H9 (cell line): ENCODE data around the gene PXYLP1. TPM values are rescaled to one million over a fixed set of nuclear protein-coding genes. Genes with fewer than 3 reads are reported as not detected.

Source experiments
- DNase-seq: peaks from one replicate; pipeline ENCODE4 v3.0.0-alpha.2; 2017
- H2AFZ ChIP-seq: one replicate; pipeline ENCODE4 v1.6.1; 2013; ENCODE audit warnings: mild to moderate bottlenecking, low read length, control low read depth, moderate library complexity
- H2AK5ac ChIP-seq: 2 replicates; pipeline ENCODE4 v1.6.1; 2013; ENCODE audit warnings: low read length, control low read depth, mixed read lengths; ENCODE audit not compliant: insufficient read length
- H2BK120ac ChIP-seq: one replicate; pipeline ENCODE4 v1.6.1; 2013; ENCODE audit warnings: low read depth, mild to moderate bottlenecking, low read length, control low read depth, inconsistent platforms; ENCODE audit not compliant: poor library complexity, severe bottlenecking
- H2BK12ac ChIP-seq: 2 replicates; pipeline ENCODE4 v1.6.1; 2013; ENCODE audit warnings: low read length, control low read depth, mixed read lengths, low read depth; ENCODE audit not compliant: insufficient read length
- H2BK15ac ChIP-seq: 2 replicates; pipeline ENCODE4 v1.6.1; 2013; ENCODE audit warnings: low read depth, low read length, control low read depth
- H2BK20ac ChIP-seq: one replicate; pipeline ENCODE4 v1.6.1; 2013; ENCODE audit warnings: low read depth, mild to moderate bottlenecking, low read length, control low read depth, inconsistent platforms; ENCODE audit not compliant: poor library complexity, severe bottlenecking
- H2BK5ac ChIP-seq: 2 replicates; pipeline ENCODE4 v1.6.1; 2013; ENCODE audit warnings: low read length, control low read depth, mixed read lengths; ENCODE audit not compliant: insufficient read length
- H3K14ac ChIP-seq: 2 replicates; pipeline ENCODE4 v1.6.1; 2013; ENCODE audit warnings: low read length, control low read depth; ENCODE audit not compliant: insufficient read depth
- H3K18ac ChIP-seq: 2 replicates; pipeline ENCODE4 v1.6.1; 2013; ENCODE audit warnings: low read depth, mild to moderate bottlenecking, mixed read lengths, low read length, control low read depth; ENCODE audit not compliant: insufficient read length
- H3K23ac ChIP-seq: 2 replicates; pipeline ENCODE4 v1.6.1; 2013; ENCODE audit warnings: low read length, control low read depth, mixed read lengths, low read depth; ENCODE audit not compliant: insufficient read length
- H3K23me2 ChIP-seq: 2 replicates; pipeline ENCODE4 v1.6.1; 2013; ENCODE audit warnings: low read depth, mild to moderate bottlenecking, mixed read lengths, low read length, control low read depth; ENCODE audit not compliant: insufficient read length, poor library complexity, severe bottlenecking
- H3K27ac ChIP-seq: 2 replicates; pipeline ENCODE4 v1.5.1; 2013; ENCODE audit warnings: low read length, control low read depth, mixed read lengths, low read depth; ENCODE audit not compliant: insufficient read length
- H3K27me3 ChIP-seq: 2 replicates; pipeline ENCODE4 v1.6.1; 2013; ENCODE audit warnings: low read length, control low read depth, inconsistent platforms; ENCODE audit not compliant: insufficient read depth
- H3K4ac ChIP-seq: 2 replicates; pipeline ENCODE4 v1.6.1; 2013; ENCODE audit warnings: low read depth, mild to moderate bottlenecking, control low read depth, inconsistent platforms, low read length, moderate library complexity
- H3K4me1 ChIP-seq: 2 replicates; pipeline ENCODE4 v1.6.1; 2013; ENCODE audit warnings: low read length, control low read depth, inconsistent platforms; ENCODE audit not compliant: insufficient read depth
- H3K4me2 ChIP-seq: 2 replicates; pipeline ENCODE4 v1.6.1; 2013; ENCODE audit warnings: low read length, control low read depth, mixed read lengths; ENCODE audit not compliant: insufficient read length, insufficient read depth
- H3K56ac ChIP-seq: 2 replicates; pipeline ENCODE4 v1.6.1; 2013; ENCODE audit warnings: low read depth, mild to moderate bottlenecking, mixed read lengths, low read length, control low read depth; ENCODE audit not compliant: insufficient read length
- H3K79me1 ChIP-seq: 2 replicates; pipeline ENCODE4 v1.6.1; 2013; ENCODE audit warnings: low read depth, mild to moderate bottlenecking, moderate library complexity, low read length, control low read depth, inconsistent platforms; ENCODE audit not compliant: insufficient read depth, poor library complexity, severe bottlenecking
- H3K79me2 ChIP-seq: 2 replicates; pipeline ENCODE4 v1.6.1; 2013; ENCODE audit warnings: low read length, control low read depth, inconsistent platforms; ENCODE audit not compliant: insufficient read depth
- H3K9ac ChIP-seq: 2 replicates; pipeline ENCODE4 v1.6.1; 2013; ENCODE audit warnings: low read length, control low read depth, mixed read lengths; ENCODE audit not compliant: insufficient read length; ENCODE audit errors: extremely low read depth
- H3K9me3 ChIP-seq: one replicate; pipeline ENCODE4 v1.6.1; 2013; ENCODE audit warnings: low read depth, low read length, inconsistent platforms; ENCODE audit not compliant: control insufficient read depth
- H3T11ph ChIP-seq: one replicate; pipeline ENCODE4 v1.6.1; 2013; ENCODE audit warnings: mild to moderate bottlenecking, low read length, control low read depth, inconsistent platforms
- H4K20me1 ChIP-seq: one replicate; pipeline ENCODE4 v1.6.1; 2013; ENCODE audit not compliant: control insufficient read depth, insufficient read length, insufficient read depth
- H4K5ac ChIP-seq: 2 replicates; pipeline ENCODE4 v1.6.1; 2013; ENCODE audit warnings: low read depth, mild to moderate bottlenecking, mixed read lengths, low read length, control low read depth; ENCODE audit not compliant: insufficient read length
- H4K8ac ChIP-seq: replicated peaks from 2 replicates; pipeline ENCODE4 v1.6.1; 2013; ENCODE audit warnings: low read length, control low read depth, mixed read lengths, low read depth; ENCODE audit not compliant: insufficient read length
- H4K91ac ChIP-seq: 2 replicates; pipeline ENCODE4 v1.6.1; 2013; ENCODE audit warnings: low read depth, mild to moderate bottlenecking, moderate library complexity, mixed read lengths, low read length, control low read depth; ENCODE audit not compliant: insufficient read length
- H3K27ac Mint-ChIP-seq, 3 experiments: 2 replicates in 2 of 3; 3 replicates in 1 of 3; pipeline ENCODE4 v1.8.0; 2020 to 2021; ENCODE audit warnings: mixed read lengths in 3 of 3, mild to moderate bottlenecking in 1 of 3, moderate library complexity in 1 of 3
- H3K27me3 Mint-ChIP-seq: 2 replicates; pipeline ENCODE4 v1.8.0; 2021; ENCODE audit warnings: low read depth, mild to moderate bottlenecking, moderate library complexity, mixed read lengths
- H3K36me3 Mint-ChIP-seq, 3 experiments: 2 replicates in 2 of 3; 3 replicates in 1 of 3; pipeline ENCODE4 v1.8.0; 2020 to 2021; ENCODE audit warnings: low read depth in 3 of 3, mixed read lengths in 3 of 3; ENCODE audit not compliant: insufficient read depth in 1 of 3
- H3K4me1 Mint-ChIP-seq, 2 experiments: 2 replicates each; pipeline ENCODE4 v1.8.0; 2020; ENCODE audit warnings: mixed read lengths in 2 of 2
- H3K4me3 Mint-ChIP-seq, 2 experiments: 2 replicates in 1 of 2; 3 replicates in 1 of 2; pipeline ENCODE4 v1.8.0; 2020 to 2021; ENCODE audit warnings: mild to moderate bottlenecking in 2 of 2, mixed read lengths in 2 of 2, moderate library complexity in 1 of 2
- H3K9me3 Mint-ChIP-seq, 2 experiments: 2 replicates in 1 of 2; 3 replicates in 1 of 2; pipeline ENCODE4 v1.8.0; 2020; ENCODE audit warnings: mild to moderate bottlenecking in 2 of 2, mixed read lengths in 2 of 2, moderate library complexity in 1 of 2
- CTCF ChIP-seq: fragments of 200-600 bp; sonication (generic); conservative IDR thresholded peaks from 3 replicates; pipeline ENCODE4 v1.8.0; 2021; ENCODE audit warnings: antibody characterized with exemption, mild to moderate bottlenecking
- WGBS: extraction: QIAGEN DNeasy Blood & Tissue Kit; methylation state at CpG from one replicate; pipeline ENCODE4 v1.1.7; 2013; ENCODE audit warnings: missing lambda C conversion rate, low lambda C conversion rate, mixed read lengths; ENCODE audit not compliant: insufficient read length; ENCODE audit errors: extremely low coverage; 5-methylcytosine and 5-hydroxymethylcytosine counted together
- total RNA-seq: library from RNA; stranded (reverse); gene quantifications from 2 replicates; pipeline ENCODE4 v1.2.1, GENCODE V29; 2021

The PXYLP1 gene
- total RNA-seq, 1 experiment from 2014 or later: 17.9 TPM

GRCh38 chr3:141239511-141240281 lies 8.1 kb downstream of the PXYLP1 start:
- H4K5ac ChIP-seq: no peak overlapping the region
- Mint-ChIP-seq H3K4me1 (peaks cover 41 to 54% of the 10 kb centered on the region in 2 experiments), H3K27ac (peak overlapping the region in 1 of 3 experiments; percentile 24; a peak in 1 of 7 replicates), H3K36me3 (peaks cover 3 to 34% (median 24%) of the 10 kb centered on the region in 3 experiments; a peak in 6 of 7 replicates), H3K27me3 (no peaks in the 10 kb centered on the region; the same call in 1 of the 2 replicates), H3K4me3 (no peak overlapping the region), H3K9me3 (no peaks in the 10 kb centered on the region; a peak in 1 of 5 replicates)
- H3K27me3 ChIP-seq: no peaks in the 10 kb centered on the region
- no peak overlapping the region for H2AFZ ChIP-seq
- H3K79me2 ChIP-seq: no peaks in the 10 kb centered on the region
- no peak overlapping the region for H2BK15ac ChIP-seq
- no peak overlapping the region for H2BK20ac ChIP-seq
- H2BK5ac ChIP-seq: no peak overlapping the region
- no peak for TF ChIP-seq CTCF
- no peak overlapping the region for H3K27ac ChIP-seq
- no CpG with 5 or more reads among the region's 5 CpGs for WGBS
- H4K20me1 ChIP-seq: no peaks in the 10 kb centered on the region
- no peak overlapping the region for H4K8ac ChIP-seq
- DNase-seq: no peak
- H2AK5ac ChIP-seq: no peak overlapping the region
- H3K18ac ChIP-seq: no peak overlapping the region
- no peak overlapping the region for H3K4me2 ChIP-seq
- no peak overlapping the region for H3K9ac ChIP-seq
- H3K23ac ChIP-seq: no peak overlapping the region
- H3K4me1 ChIP-seq: peaks cover 6% of the 10 kb centered on the region; the same call in 1 of the 2 replicates
- H3K23me2 ChIP-seq: no peaks in the 10 kb centered on the region
- H3K4ac ChIP-seq: no peak overlapping the region
- no peak overlapping the region; the same call in 1 of the 2 replicates for H3K14ac ChIP-seq
- H3K79me1 ChIP-seq: no peaks in the 10 kb centered on the region
- H4K91ac ChIP-seq: no peak overlapping the region
- no peaks in the 10 kb centered on the region for H3K9me3 ChIP-seq
- H2BK12ac ChIP-seq: no peak overlapping the region
- H3K56ac ChIP-seq: no peak overlapping the region
- H3T11ph ChIP-seq: no peak overlapping the region
- no peak overlapping the region for H2BK120ac ChIP-seq
